GM12878 (cell line): ENCODE results near the gene ATP6V1A. TPM values are rescaled to one million over a fixed set of nuclear protein-coding genes. Genes with fewer than 3 reads are reported as not detected.

ENCODE experiments used
- ATAC-seq: fragments of 200-7000 bp; cut with Tn5 transposase; 3 replicates; pipeline ENCODE4 v1.9.1; 2020; ENCODE audit warnings: mild to moderate bottlenecking, moderate library complexity
- BruUV-seq: library from RNA; stranded (reverse); fragments of 400-500 nt; replicated peaks from 2 replicates; lab custom pipeline; 2021; lab: Mats Ljungman, UMichigan
- CTCF ChIA-PET: fragments of 300-600 bp; sonication (Branson Sonifier 250); formaldehyde crosslinking; extraction: SDS; loops from one replicate; lab custom pipeline; 2021; ENCODE audit warnings: inconsistent platforms; lab: Yijun Ruan, JAX
- POLR2A ChIA-PET: fragments of 350-600 bp; formaldehyde crosslinking; extraction: SDS; loops from one replicate; lab custom pipeline; 2021; ENCODE audit warnings: inconsistent platforms; lab: Charles Lee
- RAD21 ChIA-PET: fragments of 300-600 bp; sonication (Branson Sonifier 250); formaldehyde crosslinking; loops from one replicate; lab custom pipeline; 2023; ENCODE audit warnings: antibody characterized with exemption; ENCODE audit not compliant: unreplicated experiment; lab: Charles Lee
- SMC1A ChIA-PET: fragments of 300-600 bp; sonication (Branson Sonifier 250); formaldehyde crosslinking; loops from one replicate; lab custom pipeline; 2023; ENCODE audit not compliant: unreplicated experiment, uncharacterized antibody; lab: Charles Lee
- DNase-seq: peaks from one replicate; pipeline ENCODE4 v3.0.0-alpha.2; 2011; ENCODE audit warnings: low read depth, low spot score
- FAIRE-seq: peaks from 3 replicates; lab custom pipeline; 2011; peaks lifted over from hg19 to GRCh38; lab: Jason Lieb, UNC
- H2AFZ ChIP-seq: 2 replicates; pipeline ENCODE4 v1.6.0; 2011; ENCODE audit warnings: low read depth, low read length, control low read depth; ENCODE audit not compliant: control insufficient read depth
- H3K27ac ChIP-seq: 2 replicates; pipeline ENCODE4 v1.5.1; 2011; ENCODE audit warnings: control low read depth; ENCODE audit not compliant: control insufficient read depth, insufficient read depth
- H3K27me3 ChIP-seq, 2 experiments: replicated peaks in 1 of 2; 2 replicates each; pipeline versions ENCODE4 v1.6.0 to v1.6.1; 2011; ENCODE audit warnings: low read length in 1 of 2; ENCODE audit not compliant: control insufficient read depth in 2 of 2, insufficient read depth in 2 of 2
- H3K36me3 ChIP-seq, 2 experiments: 2 replicates each; pipeline ENCODE4 v1.5.1; 2011; ENCODE audit warnings: low read length in 1 of 2; ENCODE audit not compliant: control insufficient read depth in 2 of 2, insufficient read depth in 2 of 2
- H3K4me1 ChIP-seq: 2 replicates; pipeline ENCODE4 v1.6.1; 2011; ENCODE audit warnings: mild to moderate bottlenecking, low read length, moderate library complexity, mixed read lengths; ENCODE audit not compliant: control insufficient read depth, insufficient read depth
- H3K4me2 ChIP-seq: 2 replicates; pipeline ENCODE4 v1.6.0; 2011; ENCODE audit warnings: control low read depth; ENCODE audit not compliant: control insufficient read depth, insufficient read depth
- H3K4me3 ChIP-seq: fragments of 200-600 bp; sonication (generic); 2 replicates; pipeline ENCODE4 v1.5.1; 2016
- H3K79me2 ChIP-seq: 2 replicates; pipeline ENCODE4 v1.6.0; 2011; ENCODE audit warnings: low read length; ENCODE audit not compliant: control insufficient read depth, insufficient read depth
- H3K9ac ChIP-seq: 2 replicates; pipeline ENCODE4 v1.8.0; 2011; ENCODE audit warnings: low read length, control low read depth, mixed read lengths; ENCODE audit not compliant: control insufficient read depth, insufficient read depth
- H3K9me3 ChIP-seq: replicated peaks from 3 replicates; pipeline ENCODE4 v1.5.1; 2011; ENCODE audit warnings: mild to moderate bottlenecking, low read length; ENCODE audit not compliant: control insufficient read depth, insufficient read depth
- H4K20me1 ChIP-seq: 2 replicates; pipeline ENCODE4 v1.6.0; 2011; ENCODE audit not compliant: control insufficient read depth, insufficient read depth
- ATF2 ChIP-seq: IDR thresholded peaks from 2 replicates; pipeline ENCODE4 v1.6.1; 2012; ENCODE audit warnings: low read length, inconsistent platforms
- CBX3 ChIP-seq: fragments of 200-600 bp; sonication (generic); IDR thresholded peaks from 2 replicates; pipeline ENCODE4 v1.6.1; 2016; ENCODE audit warnings: low read depth, borderline replicate concordance
- CHD4 ChIP-seq: fragments of 200-600 bp; sonication (generic); IDR thresholded peaks from 2 replicates; pipeline ENCODE4 v1.6.1; 2016; ENCODE audit warnings: mild to moderate bottlenecking
- CREB1 ChIP-seq: IDR thresholded peaks from 2 replicates; pipeline ENCODE4 v1.6.1; 2012; ENCODE audit warnings: low read depth, mild to moderate bottlenecking, inconsistent platforms
- E2F8 ChIP-seq: fragments of 450-650 bp; IDR thresholded peaks from 2 replicates; pipeline ENCODE4 v1.6.1; 2018; ENCODE audit warnings: mild to moderate bottlenecking, low read depth, moderate library complexity; ENCODE audit not compliant: partially characterized antibody
- EED ChIP-seq: sonication (generic); IDR thresholded peaks from 2 replicates; pipeline ENCODE4 v1.6.1; 2016; ENCODE audit warnings: antibody characterized with exemption, low read depth
- EP300 ChIP-seq, 2 experiments: fragments of 150-350 bp in 1 of 2; IDR thresholded peaks; 2 replicates each; pipeline ENCODE4 v1.6.1; 2011 to 2012; ENCODE audit warnings: low read depth in 2 of 2, low read length in 2 of 2, borderline replicate concordance in 1 of 2, improper control_type of control experiment in 1 of 2, inconsistent platforms in 1 of 2; ENCODE audit not compliant: control insufficient read depth in 1 of 2
- ESRRA ChIP-seq: IDR thresholded peaks from 2 replicates; pipeline ENCODE4 v1.6.1; 2012; ENCODE audit warnings: mild to moderate bottlenecking, low read length, improper control_type of control experiment
- FOXK2 ChIP-seq: fragments of 450-650 bp; IDR thresholded peaks from 2 replicates; pipeline ENCODE4 v1.6.1; 2017; ENCODE audit warnings: mild to moderate bottlenecking, moderate library complexity
- IKZF1 ChIP-seq: fragments of 450-650 bp; conservative IDR thresholded peaks from 2 replicates; pipeline ENCODE4 v1.6.1; 2017; ENCODE audit warnings: antibody characterized with exemption, mild to moderate bottlenecking
- MYC ChIP-seq: IDR thresholded peaks from 2 replicates; pipeline ENCODE4 v1.6.1; 2011; ENCODE audit warnings: mild to moderate bottlenecking, low read length, moderate library complexity, inconsistent platforms; ENCODE audit not compliant: insufficient read depth, insufficient replicate concordance, insufficient read length, severe bottlenecking
- PKNOX1 ChIP-seq: fragments of 450-650 bp; IDR thresholded peaks from 2 replicates; pipeline ENCODE4 v1.6.1; 2016; ENCODE audit warnings: mild to moderate bottlenecking
- RELA ChIP-seq: fragments of 450-650 bp; IDR thresholded peaks from 2 replicates; pipeline ENCODE4 v1.8.0; 2014; ENCODE audit warnings: borderline replicate concordance; ENCODE audit not compliant: partially characterized antibody
- RFX5 ChIP-seq: IDR thresholded peaks from 2 replicates; pipeline ENCODE4 v1.6.1; 2011; ENCODE audit warnings: low read depth, low read length, improper control_type of control experiment
- SKIL ChIP-seq: fragments of 450-650 bp; IDR thresholded peaks from 2 replicates; pipeline ENCODE4 v1.6.1; 2017; ENCODE audit warnings: mild to moderate bottlenecking, low read depth, inconsistent platforms; ENCODE audit not compliant: poor library complexity, severe bottlenecking
- SMARCA5 ChIP-seq: fragments of 450-650 bp; IDR thresholded peaks from 2 replicates; pipeline ENCODE4 v1.6.1; 2017; ENCODE audit warnings: mild to moderate bottlenecking
- SP1 ChIP-seq: IDR thresholded peaks from one replicate; pipeline ENCODE4 v1.6.1; 2011; ENCODE audit warnings: low read depth, low read length
- WRNIP1 ChIP-seq: IDR thresholded peaks from 2 replicates; pipeline ENCODE4 v1.6.1; 2011; ENCODE audit warnings: low read depth, low read length, improper control_type of control experiment, borderline replicate concordance
- WGBS: methylation state at CpG from one replicate; pipeline ENCODE4 v1.1.6; 2016; ENCODE audit warnings: low lambda C conversion rate; ENCODE audit not compliant: insufficient replicate concordance, insufficient coverage; ENCODE audit errors: missing lambda C conversion rate; 5-methylcytosine and 5-hydroxymethylcytosine counted together
- in situ Hi-C: fragments of 300-500 bp; cut with MboI; formaldehyde crosslinking; loops from 9 replicates; pipeline ENCODE4 v1.14.3; 2018; ENCODE audit warnings: mixed read lengths
- intact Hi-C: fragments of 100-400 bp; cut with micrococcal nuclease; formaldehyde crosslinking; loops from one replicate; pipeline ENCODE4 v1.14.2; 2022; ENCODE audit not compliant: unreplicated experiment
- polyA plus RNA-seq, 11 experiments: library from polyadenylated mRNA; depleted of rRNA in 4 of 11; unstranded in 6 of 11; stranded (reverse) in 5 of 11; fragments of >200 nt; fragmentation: Nextera tagmentation in 4 of 11; fragmentation: Illumina TruSeq in 1 of 11; extraction: Ambion mirVana in 4 of 11; extraction: Trizol in 1 of 11; gene quantifications; 1 replicate in 1 of 11; 2 replicates in 10 of 11; pipeline versions ENCODE4 v1.2.1 to v1.2.3, GENCODE V29; 2011 to 2016; ENCODE audit warnings: inconsistent platforms in 2 of 11, missing spikeins in 2 of 11, low read depth in 1 of 11
- total RNA-seq, 4 experiments: library from RNA; depleted of rRNA in 3 of 4; stranded (reverse); fragments of >200 nt in 3 of 4; fragmentation: Illumina TruSeq in 1 of 4; extraction: Trizol in 1 of 4; gene quantifications; 2 replicates each; pipeline versions ENCODE4 v1.2.1 to v1.2.3, GENCODE V29; 2013 to 2021

The ATP6V1A gene
- total and polyA plus RNA-seq, 10 of the 15 experiments (the other 5 are each of a cell fraction or from before 2014, with no cell fraction given) = 22.4 to 65.8 (median 47.7) TPM

- Histone ChIP-seq H4K20me1 (no peaks in the 10 kb centered on the region), H2AFZ (no peak overlapping the region), H3K4me3 (no peak overlapping the region), H3K36me3 (peaks cover 0 to 15% of the 10 kb centered on the region in 2 experiments; a peak in 2 of 4 replicates), H3K9me3 (no peaks in the 10 kb centered on the region), H3K27me3 (no peaks in the 10 kb centered on the region), H3K27ac (no peak overlapping the region), H3K4me2 (no peak overlapping the region), H3K79me2 (peaks cover 67% of the 10 kb centered on the region), H3K9ac (no peak overlapping the region), H3K4me1 (no peaks in the 10 kb centered on the region)
- SMC1A ChIA-PET = interaction anchor here (0.9 to 1.2 kb wide), 3 partner anchors 15 to 114 kb away, joined by 3 read pairs; partner anchors contain the start of gene NAA50
- BruUV-seq = no TSS peak
- intact Hi-C loops (no loop called here), in situ Hi-C loops (loop anchor here (10.0 kb wide), 1 partner anchor 424 kb away; no protein-coding TSS in a partner anchor)
- RAD21 ChIA-PET = interaction anchor here (1.1 kb wide), 1 partner anchor 182 kb away, joined by 3 read pairs; no protein-coding TSS in a partner anchor
- no peak for ATAC-seq
- POLR2A ChIA-PET = interaction anchor here (1.3 kb wide), 1 partner anchor 13 kb away, joined by 4 read pairs; no protein-coding TSS in a partner anchor
- WGBS = 96% methylated on average over 1 of the region's 1 CpG
- no peak for FAIRE-seq
- CTCF ChIA-PET = interaction anchor here (0.6 to 1.7 kb wide), 6 partner anchors 15 to 1219 kb away, joined by 3 to 8 read pairs (median 4); no protein-coding TSS in a partner anchor
- no peak for DNase-seq
- TF ChIP-seq WRNIP1 (no peak), EED (no peak), CBX3 (no peak), CREB1 (no peak), EP300 (IDR thresholded peaks at IDR 0.05; ENCODE audit: borderline replicate concordance in 1 of 2, control insufficient read depth in 1 of 2, low read depth in 2 of 2, low read length in 2 of 2) (no peak), SKIL (no peak), ESRRA (no peak), MYC (no peak), PKNOX1 (no peak), ATF2 (no peak), IKZF1 (no peak), E2F8 (no peak), FOXK2 (no peak), SP1 (no peak), RFX5 (no peak), RELA (no peak), CHD4 (no peak), SMARCA5 (no peak)
Observed at GRCh38 chr3:113730550-113730949, 16.3 kb upstream of the ATP6V1A start.
